T-cell (primary cell): Measurements from ENCODE around the gene RBP2. TPM values are rescaled to one million over a fixed set of nuclear protein-coding genes. Genes with fewer than 3 reads are reported as not detected.
"Not testable (repeated sequence)": the region's sequence is repeated elsewhere in the genome, so short reads cannot be mapped to it uniquely, and the experiment has no call there.

Experiments
- ATAC-seq, 4 experiments: fragments of 200-7000 bp in 3 of 4; fragments of 150-1000 bp in 1 of 4; cut with Tn5 transposase; replicated peaks in 1 of 4; 1 replicate in 3 of 4; 2 replicates in 1 of 4; pipeline ENCODE4 v1.10.0; 2021; ENCODE audit warnings: moderate library complexity in 3 of 4, mild to moderate bottlenecking in 2 of 4, moderate number of reproducible peaks in 1 of 4
- CTCF ChIA-PET, 2 donors: fragments of 300-600 bp; sonication (Branson Sonifier 250); formaldehyde crosslinking; loops; one replicate each; lab custom pipeline; 2022; ENCODE audit warnings: antibody characterized with exemption in 2 of 2; lab: Charles Lee
- POLR2A ChIA-PET, 2 donors: fragments of 300-600 bp; sonication (Branson Sonifier 250); formaldehyde crosslinking; loops; one replicate each; lab custom pipeline; 2022; ENCODE audit warnings: antibody characterized with exemption in 2 of 2; lab: Charles Lee
- DNase-seq, 35 experiments: peaks; one replicate each; pipeline versions ENCODE4 v3.0.0 to v3.0.0-alpha.2; 2013 to 2023
- H3K27ac ChIP-seq: one replicate; pipeline ENCODE4 v1.5.1; 2013; ENCODE audit warnings: low read length
- H3K27me3 ChIP-seq, 2 experiments: replicated peaks in 1 of 2; 1 replicate in 1 of 2; 2 replicates in 1 of 2; pipeline versions ENCODE4 v1.6.1 to v1.7.0; 2013; ENCODE audit warnings: low read length in 1 of 2, mixed read lengths in 1 of 2; ENCODE audit not compliant: control insufficient read depth in 2 of 2, insufficient read depth in 2 of 2; ENCODE audit errors: extremely low read depth in 1 of 2
- H3K36me3 ChIP-seq, 2 donors: 1 replicate in 1 of 2; 2 replicates in 1 of 2; pipeline versions ENCODE4 v1.6.1 to v1.7.0; 2013; ENCODE audit warnings: low read length in 1 of 2; ENCODE audit not compliant: control insufficient read depth in 2 of 2, insufficient read depth in 1 of 2; ENCODE audit errors: extremely low read depth in 1 of 2
- H3K4me1 ChIP-seq, 2 experiments: 1 replicate in 1 of 2; 2 replicates in 1 of 2; pipeline versions ENCODE4 v1.6.1 to v1.7.0; 2013; ENCODE audit warnings: low read length in 2 of 2, mixed read lengths in 1 of 2; ENCODE audit not compliant: insufficient read depth in 2 of 2, control insufficient read depth in 1 of 2; ENCODE audit errors: extremely low read depth in 1 of 2
- H3K4me3 ChIP-seq, 2 donors: 1 replicate in 1 of 2; 2 replicates in 1 of 2; pipeline versions ENCODE4 v1.5.1 to v1.7.0; 2013; ENCODE audit warnings: mild to moderate bottlenecking in 2 of 2, low read length in 1 of 2, moderate library complexity in 1 of 2; ENCODE audit not compliant: control insufficient read depth in 1 of 2; ENCODE audit errors: extremely low read depth in 1 of 2
- H3K9me3 ChIP-seq: 2 replicates; pipeline ENCODE4 v1.7.0; 2013
- H3K27ac Mint-ChIP-seq, 2 donors: one replicate each; pipeline ENCODE4 v1.8.0; 2020 to 2021; ENCODE audit warnings: mild to moderate bottlenecking in 2 of 2, mixed read lengths in 2 of 2
- H3K27me3 Mint-ChIP-seq, 2 donors: one replicate each; pipeline ENCODE4 v1.8.0; 2021 to 2022; ENCODE audit warnings: mixed read lengths in 2 of 2
- H3K36me3 Mint-ChIP-seq: one replicate; pipeline ENCODE4 v1.8.0; 2021; ENCODE audit warnings: mixed read lengths
- H3K4me1 Mint-ChIP-seq, 3 donors: one replicate each; pipeline ENCODE4 v1.8.0; 2020 to 2022; ENCODE audit warnings: mixed read lengths in 3 of 3, mild to moderate bottlenecking in 1 of 3
- H3K4me3 Mint-ChIP-seq, 3 donors: one replicate each; pipeline ENCODE4 v1.8.0; 2020 to 2022; ENCODE audit warnings: mild to moderate bottlenecking in 3 of 3, mixed read lengths in 3 of 3, moderate library complexity in 3 of 3
- H3K9me3 Mint-ChIP-seq, 3 donors: one replicate each; pipeline ENCODE4 v1.8.0; 2020 to 2022; ENCODE audit warnings: mixed read lengths in 3 of 3
- WGBS: methylation state at CpG from one replicate; pipeline ENCODE4 v1.1.5; 2013; ENCODE audit warnings: missing lambda C conversion rate; ENCODE audit not compliant: insufficient coverage; 5-methylcytosine and 5-hydroxymethylcytosine counted together
- total RNA-seq, 35 experiments: library from RNA in 6 of 35; stranded (reverse) in 6 of 35; fragments of 120-200 nt in 1 of 35; gene quantifications; one replicate each; pipeline versions ENCODE4 v1.2.1 to v1.2.4 and lab custom pipeline; 2013 to 2026

The RBP2 gene
- total RNA-seq, 5 donors from 2014 or later (not counting 1 experiment from before 2014, with no cell fraction given), result not detected

DNA sequence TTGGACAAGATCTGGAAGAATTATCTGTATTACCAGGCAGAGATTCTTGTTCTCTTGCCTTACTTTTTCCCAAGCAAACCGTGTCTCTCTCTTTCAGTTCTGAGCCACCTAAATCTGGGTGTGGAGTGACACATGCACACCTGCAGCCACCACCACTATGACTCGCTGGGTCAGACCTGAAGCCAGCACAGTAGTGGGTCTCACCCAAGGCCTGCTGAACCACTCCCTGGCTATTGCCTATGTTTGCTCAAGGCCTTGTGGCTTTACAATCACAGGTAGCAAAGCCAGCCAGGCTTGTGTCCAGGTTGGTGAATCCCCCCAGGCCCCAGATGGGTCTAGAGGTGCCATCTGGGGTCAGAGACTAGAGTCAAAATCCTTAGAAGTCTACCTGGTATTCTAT is 58.2 kb downstream of the RBP2 start:
- WGBS, result 75% methylated on average over 2 of the region's 2 CpGs
- ChIA-PET POLR2A (no interaction called here), CTCF (no interaction called here)
- H3K27me3 ChIP-seq, result no peaks in the 10 kb centered on the region
- Mint-ChIP-seq H3K4me1 (no peaks in the 10 kb centered on the region), H3K9me3 (peaks cover 24 to 48% (median 35%) of the 10 kb centered on the region in 3 donors), H3K27me3 (no peaks in the 10 kb centered on the region), H3K4me3 (no peak overlapping the region), H3K27ac (no peak overlapping the region), H3K36me3 (peaks cover 34% of the 10 kb centered on the region)
- no peak overlapping the region for H3K4me3 ChIP-seq
- no peaks in the 10 kb centered on the region for H3K36me3 ChIP-seq
- no peaks in the 10 kb centered on the region for H3K9me3 ChIP-seq
- no peak overlapping the region for H3K27ac ChIP-seq
- ATAC-seq, result no peak
- no peaks in the 10 kb centered on the region for H3K4me1 ChIP-seq
- DNase-seq, result no peak

DNA sequence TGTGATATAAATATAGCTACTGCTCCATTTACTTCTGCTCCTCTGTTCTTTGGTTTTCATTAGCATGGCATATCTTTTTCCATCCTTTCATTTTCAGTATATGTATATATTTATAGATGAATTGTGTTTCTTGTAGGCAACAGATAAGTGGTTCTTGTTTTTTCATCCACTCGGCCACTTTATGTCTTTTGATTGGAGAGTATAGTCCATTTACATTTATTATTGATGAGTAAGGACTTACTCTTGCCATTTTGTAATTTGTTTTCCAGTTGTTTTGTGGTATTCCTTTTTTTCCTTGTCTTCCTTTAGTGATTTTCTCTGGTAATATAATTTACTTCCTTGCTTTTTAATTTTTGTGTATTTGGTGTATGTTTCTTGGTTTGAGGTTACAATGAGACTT is 60.0 kb downstream of the RBP2 start:
- H3K36me3 ChIP-seq, result no peaks in the 10 kb centered on the region
- ChIA-PET POLR2A (no interaction called here), CTCF (no interaction called here)
- no peak overlapping the region for H3K27ac ChIP-seq
- no peak for ATAC-seq
- no peaks in the 10 kb centered on the region for H3K27me3 ChIP-seq
- no peak overlapping the region for H3K4me3 Mint-ChIP-seq
- H3K27me3 Mint-ChIP-seq, result no peaks in the 10 kb centered on the region
- H3K9me3 ChIP-seq, result no peaks in the 10 kb centered on the region
- peaks cover 31% of the 10 kb centered on the region for H3K36me3 Mint-ChIP-seq
- H3K4me1 Mint-ChIP-seq, result no peaks in the 10 kb centered on the region
- no peak overlapping the region for H3K4me3 ChIP-seq
- H3K9me3 Mint-ChIP-seq, result peaks cover 29 to 66% (median 48%) of the 10 kb centered on the region in 3 donors
- WGBS, result no CpG with 5 or more reads among the region's 1 CpG
- H3K4me1 ChIP-seq, result no peaks in the 10 kb centered on the region
- DNase-seq, result no peak
- no peak overlapping the region for H3K27ac Mint-ChIP-seq

DNA sequence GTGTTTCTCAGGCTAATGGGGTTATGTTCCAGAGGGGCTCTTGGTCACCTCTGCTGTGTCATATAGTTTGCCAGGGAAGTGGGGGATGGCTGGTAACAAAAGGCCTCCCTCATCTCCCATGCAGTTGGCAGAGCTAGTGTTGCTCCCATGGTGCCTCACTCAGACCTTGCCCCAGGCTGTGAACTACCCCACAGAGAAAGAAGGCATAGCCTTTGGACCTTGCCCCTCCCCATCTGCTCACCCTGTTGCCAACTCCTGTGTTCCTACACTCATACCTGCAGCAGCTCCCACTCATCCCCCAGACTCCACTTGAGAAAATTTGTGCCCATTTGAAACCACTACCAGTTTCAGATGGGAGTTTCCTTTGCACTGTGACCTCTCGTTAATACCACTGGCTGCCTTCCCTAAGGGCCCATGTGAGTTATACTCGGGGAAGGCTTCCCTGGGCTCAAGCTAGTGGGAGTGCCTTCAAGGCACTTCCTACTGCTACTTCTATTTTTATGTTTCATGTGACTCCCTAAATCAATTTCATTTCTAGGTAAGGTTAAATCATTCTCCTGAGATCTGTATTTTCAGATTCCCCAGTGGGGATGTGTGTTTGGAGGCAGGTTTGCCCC is 61.6 kb downstream of the RBP2 start:
- H3K27me3 ChIP-seq, result no peaks in the 10 kb centered on the region
- ATAC-seq, result no peak

DNA sequence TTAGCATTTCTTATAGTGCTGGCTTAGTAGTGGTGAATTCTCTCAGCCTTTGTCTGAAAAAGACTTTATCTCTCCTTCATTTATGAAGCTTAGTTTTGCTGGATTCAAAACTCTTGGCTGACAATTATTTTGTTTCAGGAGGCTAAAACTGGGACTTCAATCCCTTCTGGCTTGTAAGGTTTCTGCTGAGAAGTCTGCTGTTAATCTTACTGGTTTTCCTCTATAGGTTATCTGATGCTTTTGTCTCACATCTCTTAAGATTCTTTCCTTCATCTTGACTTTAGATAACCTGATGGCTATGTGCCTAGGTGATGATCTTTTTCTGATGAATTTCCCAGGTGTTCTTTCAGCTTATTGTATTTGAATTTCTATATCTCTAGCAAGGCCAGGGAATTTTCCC is 63.4 kb downstream of the RBP2 start:
- H3K4me1 Mint-ChIP-seq, H3K27ac ChIP-seq, CTCF ChIA-PET, POLR2A ChIA-PET, H3K9me3 ChIP-seq, H3K4me1 ChIP-seq, H3K4me3 Mint-ChIP-seq, DNase-seq, ATAC-seq, H3K36me3 ChIP-seq, H3K27me3 ChIP-seq, H3K27ac Mint-ChIP-seq, H3K4me3 ChIP-seq, H3K27me3 Mint-ChIP-seq: not testable (repeated sequence)
- Mint-ChIP-seq H3K36me3 (peaks cover 23% of the 10 kb centered on the region), H3K9me3 (peaks cover 29 to 92% (median 60%) of the 10 kb centered on the region in 3 donors)

More for the DNA sequence above, 61.6 kb downstream of the RBP2 start:
- no peaks in the 10 kb centered on the region for H3K27me3 Mint-ChIP-seq
- no peak overlapping the region for H3K27ac ChIP-seq
- ChIA-PET CTCF (no interaction called here), POLR2A (no interaction called here)
- H3K4me1 ChIP-seq, result no peaks in the 10 kb centered on the region
- H3K9me3 ChIP-seq, result no peaks in the 10 kb centered on the region
- no peaks in the 10 kb centered on the region for H3K4me1 Mint-ChIP-seq
- no peak for DNase-seq
- peaks cover 28% of the 10 kb centered on the region for H3K36me3 Mint-ChIP-seq
- H3K4me3 ChIP-seq, result no peak overlapping the region
- 80% methylated on average over 1 of the region's 2 CpGs for WGBS
- no peak overlapping the region for H3K27ac Mint-ChIP-seq
- H3K4me3 Mint-ChIP-seq, result no peak overlapping the region
- H3K9me3 Mint-ChIP-seq, result peaks cover 29 to 78% (median 52%) of the 10 kb centered on the region in 3 donors
- H3K36me3 ChIP-seq, result no peaks in the 10 kb centered on the region

Other genes starting within 250 kb of the RBP2 start
- gene MRPS22, start 132.5 kb downstream of the RBP2 start, total RNA-seq, result 10 to 100 TPM; 32.4 to 36.9 (median 33.9) TPM
- 10 to 100 TPM; 25.6 to 76.6 (median 68.2) TPM for gene COPB2, start 86.9 kb downstream of the RBP2 start, total RNA-seq
- gene RBP1, start 63.2 kb upstream of the RBP2 start, total RNA-seq, result 1 to 10 TPM in 1 of 5 donors, under 1 TPM in 2, not detected in 2; 0.54 to 1.5 (median 0.59) TPM
- gene NMNAT3, start 201.5 kb upstream of the RBP2 start, total RNA-seq, result 1 to 10 TPM; 2.4 to 5.3 (median 4.8) TPM